HepG2 (cell line): ENCODE data around the gene TTC28.

Experiments used
- CEBPG ChIP-seq: IDR thresholded peaks from 2 replicates; pipeline ENCODE4 v1.6.1; 2016
- FOXK1 ChIP-seq: sonication (generic); formaldehyde crosslinking; IDR thresholded peaks from 2 replicates; pipeline ENCODE4 v1.4.0; 2020; ENCODE audit warnings: low read depth, missing genetic modification reagents, borderline replicate concordance
- HOXA3 ChIP-seq: sonication (generic); formaldehyde crosslinking; IDR thresholded peaks from 2 replicates; pipeline ENCODE4 v1.5.0; 2020; ENCODE audit warnings: missing genetic modification reagents
- POLR2AphosphoS2 ChIP-seq: IDR thresholded peaks from 2 replicates; pipeline ENCODE4 v1.6.1; 2011; ENCODE audit warnings: low read depth, low read length, improper control_type of control experiment
- SSRP1 ChIP-seq: IDR thresholded peaks from 2 replicates; pipeline ENCODE4 v1.6.1; 2016; ENCODE audit warnings: control low read depth
- STAG1 ChIP-seq: sonication (generic); formaldehyde crosslinking; IDR thresholded peaks from 2 replicates; pipeline ENCODE4 v1.4.0; 2020; ENCODE audit warnings: missing genetic modification reagents

DNA sequence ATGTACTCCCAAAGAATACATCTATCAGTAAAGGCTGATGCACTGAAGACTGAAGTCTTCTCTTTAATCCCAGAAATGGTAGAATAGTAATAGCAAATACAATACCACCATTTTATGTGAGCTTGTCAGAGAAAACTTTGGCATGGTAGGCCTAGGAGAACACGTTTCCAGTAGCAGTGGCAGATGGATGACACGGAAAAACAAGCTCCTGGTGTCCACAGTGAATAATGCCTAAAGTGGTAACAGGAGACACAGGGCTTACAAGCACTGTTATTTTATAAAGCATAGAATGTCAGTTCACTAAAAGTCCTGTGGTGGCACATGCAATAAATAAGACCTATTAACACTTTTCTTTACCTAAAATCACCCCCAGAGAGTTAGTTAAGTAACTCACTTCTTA lies 277.6 kb downstream of the TTC28 start:
- TF ChIP-seq HOXA3 (CRISPR knock-in tag) (no peak), SSRP1 (CRISPR knock-in tag) (no peak), CEBPG (CRISPR knock-in tag) (no peak), POLR2AphosphoS2 (no peak), FOXK1 (CRISPR knock-in tag) (no peak), STAG1 (CRISPR knock-in tag) (no peak)
